Keratinocyte (primary cell): Measurements from ENCODE around the gene UCK2. TPM values are rescaled to one million over a fixed set of nuclear protein-coding genes. Genes with fewer than 3 reads are reported as not detected.

Experiments
- DNase-seq: peaks from one replicate; pipeline ENCODE4 v3.0.0-alpha.2; 2011; ENCODE audit warnings: low read depth, missing footprints, low spot score
- FAIRE-seq: peaks from 2 replicates; lab custom pipeline; 2011; peaks lifted over from hg19 to GRCh38; lab: Jason Lieb, UNC
- H2AFZ ChIP-seq: 2 replicates; pipeline ENCODE4 v1.6.0; 2012; ENCODE audit warnings: low read length, control low read depth, inconsistent platforms; ENCODE audit not compliant: control insufficient read depth
- H3K27ac ChIP-seq: 2 replicates; pipeline ENCODE4 v1.5.1; 2011; ENCODE audit warnings: low read length; ENCODE audit not compliant: control insufficient read depth, insufficient read depth
- H3K27me3 ChIP-seq: 3 replicates; pipeline ENCODE4 v1.6.0; 2011; ENCODE audit warnings: low read length; ENCODE audit not compliant: control insufficient read depth, insufficient read depth; ENCODE audit errors: extremely low read depth
- H3K36me3 ChIP-seq, 2 experiments: 2 replicates in 1 of 2; 3 replicates in 1 of 2; pipeline ENCODE4 v1.5.1; 2011; ENCODE audit warnings: low read length in 2 of 2, mild to moderate bottlenecking in 1 of 2; ENCODE audit not compliant: control insufficient read depth in 2 of 2, insufficient read depth in 2 of 2; ENCODE audit errors: extremely low read depth in 1 of 2
- H3K4me1 ChIP-seq: 3 replicates; pipeline ENCODE4 v1.5.1; 2011; ENCODE audit warnings: low read length; ENCODE audit not compliant: control insufficient read depth, insufficient read depth; ENCODE audit errors: extremely low read depth
- H3K4me2 ChIP-seq: 3 replicates; pipeline ENCODE4 v1.6.0; 2011; ENCODE audit warnings: low read depth, low read length; ENCODE audit not compliant: control insufficient read depth, insufficient read depth; ENCODE audit errors: extremely low read depth
- H3K4me3 ChIP-seq, 3 experiments: fragments of 200-600 bp in 1 of 3; sonication (generic) in 1 of 3; 2 replicates in 2 of 3; 3 replicates in 1 of 3; pipeline ENCODE4 v1.5.1; 2011 to 2016; ENCODE audit warnings: low read length in 3 of 3, mild to moderate bottlenecking in 3 of 3, control low read depth in 2 of 3, inconsistent platforms in 1 of 3, low read depth in 1 of 3, mixed read lengths in 1 of 3, mixed run types in 1 of 3, moderate library complexity in 1 of 3; ENCODE audit not compliant: control insufficient read depth in 2 of 3, insufficient read depth in 2 of 3; ENCODE audit errors: extremely low read depth in 1 of 3
- H3K79me2 ChIP-seq: 2 replicates; pipeline ENCODE4 v1.6.0; 2012; ENCODE audit warnings: low read length; ENCODE audit not compliant: control insufficient read depth, insufficient read depth
- H3K9ac ChIP-seq: 3 replicates; pipeline ENCODE4 v1.6.0; 2011; ENCODE audit warnings: low read length; ENCODE audit not compliant: control insufficient read depth, insufficient read depth; ENCODE audit errors: extremely low read depth
- H3K9me1 ChIP-seq: 3 replicates; pipeline ENCODE4 v1.6.0; 2011; ENCODE audit warnings: low read length; ENCODE audit not compliant: control insufficient read depth, insufficient read depth; ENCODE audit errors: extremely low read depth
- H3K9me3 ChIP-seq: 2 replicates; pipeline ENCODE4 v1.5.1; 2012; ENCODE audit warnings: low read depth, low read length; ENCODE audit not compliant: control insufficient read depth
- H4K20me1 ChIP-seq: 3 replicates; pipeline ENCODE4 v1.6.0; 2011; ENCODE audit warnings: low read length; ENCODE audit not compliant: control insufficient read depth, insufficient read depth; ENCODE audit errors: extremely low read depth
- CTCF ChIP-seq, 3 experiments: IDR thresholded peaks in 1 of 3; conservative IDR thresholded peaks in 1 of 3; optimal IDR thresholded peaks in 1 of 3; 2 replicates in 2 of 3; 3 replicates in 1 of 3; pipeline versions ENCODE3 to v1.5.1; 2011; ENCODE audit warnings: low read length in 3 of 3, mild to moderate bottlenecking in 3 of 3, moderate library complexity in 2 of 3, control low read depth in 1 of 3, inconsistent platforms in 1 of 3; ENCODE audit not compliant: insufficient read depth in 2 of 3; ENCODE audit errors: extremely low read depth in 1 of 3
- EZH2 ChIP-seq: IDR thresholded peaks from one replicate; pipeline ENCODE4 v1.6.1; 2012; ENCODE audit warnings: inconsistent platforms, mild to moderate bottlenecking, low read length, moderate library complexity
- dilution Hi-C: fragments of 300-500 bp; cut with MboI; formaldehyde crosslinking; loops from one replicate; pipeline ENCODE4 v1.7.0; 2020; ENCODE audit warnings: low sequenced_read_pairs; ENCODE audit not compliant: extremely low pct_ligation_motif_present
- polyA plus RNA-seq, 5 experiments: library from polyadenylated mRNA; depleted of rRNA in 3 of 5; stranded (reverse) in 3 of 5; stranded (forward) in 1 of 5; unstranded in 1 of 5; fragments of >200 nt; gene quantifications; 1 replicate in 1 of 5; 2 replicates in 3 of 5; 3 replicates in 1 of 5; pipeline versions ENCODE4 v1.2.1 to v1.2.3, GENCODE V29; 2011 to 2012; ENCODE audit warnings: missing spikeins in 2 of 5, low read depth in 1 of 5, low replicate concordance in 1 of 5

The UCK2 gene
- polyA plus RNA-seq, 1 donor (not counting 4 experiments of a cell fraction or from before 2014, with no cell fraction given): 71.9 TPM

- TF ChIP-seq CTCF (optimal IDR thresholded peaks at IDR 0.05 in 1 of 3, IDR thresholded peaks at IDR 0.05 in 1 of 3, conservative IDR thresholded peaks at IDR 0.05 in 1 of 3; ENCODE audit: extremely low read depth in 1 of 3, insufficient read depth in 2 of 3, low read length in 3 of 3): no peak
- TF ChIP-seq EZH2: no peak
- dilution Hi-C loops: no loop called here
- peaks cover 3% of the 10 kb centered on the region for H4K20me1 ChIP-seq
These were observed 38.4 kb downstream of the UCK2 start for GRCh38 chr1:165865633-165866340.

GRCh38 chr1:165869343-165869742 is 41.9 kb downstream of the UCK2 start:
- Histone ChIP-seq H3K9me1 (peaks cover 4% of the 10 kb centered on the region), H4K20me1 (peaks cover 7% of the 10 kb centered on the region), H3K36me3 (peaks cover 0 to 4% of the 10 kb centered on the region in 2 experiments), H3K4me1 (no peaks in the 10 kb centered on the region), H3K9me3 (no peaks in the 10 kb centered on the region), H3K27me3 (no peaks in the 10 kb centered on the region), H3K79me2 (peaks cover 93% of the 10 kb centered on the region), H2AFZ (no peak overlapping the region), H3K27ac (no peak overlapping the region), H3K4me3 (no peak overlapping the region), H3K4me2 (no peak overlapping the region), H3K9ac (no peak overlapping the region)
- DNase-seq: no peak
- no peak for FAIRE-seq
- dilution Hi-C loops: no loop called here
- TF ChIP-seq EZH2 (no peak), CTCF (optimal IDR thresholded peaks at IDR 0.05 in 1 of 3, IDR thresholded peaks at IDR 0.05 in 1 of 3, conservative IDR thresholded peaks at IDR 0.05 in 1 of 3; ENCODE audit: extremely low read depth in 1 of 3, insufficient read depth in 2 of 3, low read length in 3 of 3) (peak in 1 of 3 experiments; percentile 13)

More at GRCh38 chr1:165865633-165866340, 38.4 kb downstream of the UCK2 start:
- H3K4me1 ChIP-seq: no peaks in the 10 kb centered on the region
- H3K9me1 ChIP-seq: peaks cover 4% of the 10 kb centered on the region
- H2AFZ ChIP-seq: no peak overlapping the region
- H3K4me3 ChIP-seq: no peak overlapping the region
- H3K79me2 ChIP-seq: peaks cover 91% of the 10 kb centered on the region
- no peak overlapping the region for H3K9ac ChIP-seq
- FAIRE-seq (no peak), DNase-seq (no peak)
- peaks cover 0 to 4% of the 10 kb centered on the region in 2 experiments for H3K36me3 ChIP-seq
- H3K27ac ChIP-seq: no peak overlapping the region
- no peaks in the 10 kb centered on the region for H3K9me3 ChIP-seq
- no peaks in the 10 kb centered on the region for H3K27me3 ChIP-seq
- H3K4me2 ChIP-seq: no peak overlapping the region
